K562 (cell line): ENCODE results near the gene SOX21. TPM values are rescaled to one million over a fixed set of nuclear protein-coding genes. Genes with fewer than 3 reads are reported as not detected.

ENCODE experiments used
- ARID1B ChIP-seq: fragments of 450-650 bp; IDR thresholded peaks from 2 replicates; pipeline ENCODE4 v1.6.1; 2016; ENCODE audit warnings: antibody characterized with exemption, mild to moderate bottlenecking, inconsistent platforms
- ATF7 ChIP-seq: fragments of 450-650 bp; IDR thresholded peaks from 2 replicates; pipeline ENCODE4 v1.7.1; 2014; ENCODE audit warnings: mild to moderate bottlenecking, moderate library complexity
- CC2D1A ChIP-seq: fragments of 450-650 bp; IDR thresholded peaks from 2 replicates; pipeline ENCODE4 v1.6.1; 2017; ENCODE audit warnings: mild to moderate bottlenecking
- DACH1 ChIP-seq: fragments of 450-650 bp; IDR thresholded peaks from 2 replicates; pipeline ENCODE4 v1.6.1; 2018; ENCODE audit not compliant: partially characterized antibody
- FOXM1 ChIP-seq, 2 experiments: fragments of 450-650 bp in 1 of 2; sonication (generic) in 1 of 2; formaldehyde crosslinking in 1 of 2; IDR thresholded peaks; 2 replicates each; pipeline versions ENCODE4 v1.6.1 to v1.9.0; 2017 to 2022; ENCODE audit warnings: low read depth in 2 of 2, mild to moderate bottlenecking in 2 of 2, missing genetic modification reagents in 1 of 2, moderate library complexity in 1 of 2
- KDM4B ChIP-seq, 2 experiments: fragments of 450-650 bp in 1 of 2; sonication (generic) in 1 of 2; IDR thresholded peaks; 2 replicates each; pipeline ENCODE4 v1.6.1; 2016 to 2017; ENCODE audit warnings: borderline replicate concordance in 2 of 2, antibody characterized with exemption in 1 of 2, low read depth in 1 of 2, mild to moderate bottlenecking in 1 of 2
- KLF16 ChIP-seq: IDR thresholded peaks from 2 replicates; pipeline ENCODE4 v1.6.1; 2016; ENCODE audit warnings: antibody characterized with exemption
- LCOR ChIP-seq: sonication (generic); formaldehyde crosslinking; IDR thresholded peaks from 2 replicates; pipeline ENCODE4 v1.8.0; 2022; ENCODE audit warnings: mild to moderate bottlenecking, missing genetic modification reagents
- MNT ChIP-seq, 2 experiments: fragments of 450-650 bp; conservative IDR thresholded peaks; 2 replicates each; pipeline ENCODE4 v1.6.1; 2017; ENCODE audit warnings: mild to moderate bottlenecking in 2 of 2, moderate library complexity in 2 of 2
- NR0B1 ChIP-seq: fragments of 450-650 bp; IDR thresholded peaks from one replicate; pipeline ENCODE4 v1.6.1; 2018; ENCODE audit warnings: mild to moderate bottlenecking, moderate library complexity; ENCODE audit not compliant: partially characterized antibody
- POLR2H ChIP-seq: IDR thresholded peaks from 2 replicates; pipeline ENCODE4 v1.6.1; 2016; ENCODE audit warnings: missing genetic modification characterization, low read depth, mild to moderate bottlenecking, control low read depth, missing compliant biosample characterization, moderate library complexity
- POU5F1 ChIP-seq: fragments of 150-350 bp; IDR thresholded peaks from 2 replicates; pipeline ENCODE4 v1.6.1; 2014; ENCODE audit warnings: borderline replicate concordance, low read length, low read depth, mild to moderate bottlenecking; ENCODE audit not compliant: partially characterized antibody
- TARDBP ChIP-seq: fragments of 450-650 bp; IDR thresholded peaks from 2 replicates; pipeline ENCODE4 v1.6.1; 2016
- TCF3 ChIP-seq: sonication (generic); formaldehyde crosslinking; IDR thresholded peaks from 2 replicates; pipeline ENCODE4 v1.4.0; 2020; ENCODE audit warnings: mild to moderate bottlenecking, missing genetic modification reagents
- TCFL5 ChIP-seq: fragments of 250-450 bp; sonication (Bioruptor Pico); conservative IDR thresholded peaks from 2 replicates; pipeline ENCODE4 v1.6.1; 2021; ENCODE audit warnings: mild to moderate bottlenecking, moderate library complexity, matching md5 sums
- TEAD1 ChIP-seq, 2 experiments: fragments of 450-650 bp in 1 of 2; sonication (generic) in 1 of 2; formaldehyde crosslinking; IDR thresholded peaks; 2 replicates each; pipeline versions ENCODE4 v1.4.0 to v1.8.0; 2020 to 2022; ENCODE audit warnings: mild to moderate bottlenecking in 2 of 2, missing genetic modification reagents in 1 of 2
- ZBTB26 ChIP-seq: fragments of 450-650 bp; formaldehyde crosslinking; IDR thresholded peaks from 2 replicates; pipeline ENCODE4 v1.4.0; 2022; ENCODE audit warnings: missing genetic modification characterization
- ZNF12 ChIP-seq: sonication (generic); formaldehyde crosslinking; IDR thresholded peaks from 2 replicates; pipeline ENCODE4 v1.4.0; 2020; ENCODE audit warnings: mild to moderate bottlenecking, missing genetic modification reagents
- ZNF316 ChIP-seq: fragments of 450-650 bp; IDR thresholded peaks from 2 replicates; pipeline ENCODE4 v1.6.1; 2016
- polyA plus RNA-seq, 8 experiments: library from polyadenylated mRNA; depleted of rRNA in 4 of 8; stranded (reverse) in 5 of 8; unstranded in 3 of 8; fragments of >200 nt; fragmentation: Nextera tagmentation in 2 of 8; fragmentation: Illumina TruSeq in 1 of 8; extraction: Ambion mirVana in 2 of 8; extraction: Trizol in 1 of 8; gene quantifications; 2 replicates each; pipeline versions ENCODE4 v1.2.1 to v1.2.3, GENCODE V29; 2011 to 2014; ENCODE audit warnings: inconsistent platforms in 1 of 8, missing spikeins in 1 of 8
- total RNA-seq, 7 experiments: library from RNA; depleted of rRNA in 6 of 7; stranded (reverse); fragments of >200 nt in 6 of 7; fragmentation: Illumina TruSeq in 2 of 7; extraction: Trizol in 2 of 7; gene quantifications; 2 replicates each; pipeline versions ENCODE4 v1.2.1 to v1.2.3, GENCODE V29; 2011 to 2021; ENCODE audit warnings: low replicate concordance in 1 of 7
- TF ChIP-seq, protein P1 (sequence below): fragments of 450-650 bp; IDR thresholded peaks from 2 replicates; pipeline ENCODE4 v1.6.1; 2016; ENCODE audit warnings: mild to moderate bottlenecking

SOX21 gene
- total and polyA plus RNA-seq, 9 of the 15 experiments (the other 6 are each of a cell fraction or from before 2014, with no cell fraction given), result 0.07 TPM; not detected in 8

GRCh38 chr13:94662274-94662945, 49.9 kb downstream of the SOX21 start (continued):
- TF ChIP-seq MNT (conservative IDR thresholded peaks at IDR 0.05) (peak in 1 of 2 experiments; percentile 48; a peak in 2 of 4 replicates), ARID1B (peak; percentile 97), POLR2H (tag) (peak; percentile 39; the same call in 1 of the 2 replicates), TCF3 (CRISPR knock-in tag) (peak; percentile 91), ATF7 (peak; percentile 48; the same call in 1 of the 2 replicates), FOXM1 (IDR thresholded peaks at IDR 0.05; ENCODE audit: low read depth) (peak; percentile 68; the same call in 1 of the 2 replicates), FOXM1 (CRISPR knock-in tag; IDR thresholded peaks at IDR 0.05; ENCODE audit: low read depth) (no peak), TARDBP (no peak), POU5F1 (no peak), TCFL5 (no peak), CC2D1A (peak; percentile 67; the same call in 1 of the 2 replicates), NR0B1 (no peak), ZNF316 (0 out of 2 replicates have a peak, but pooled peaks have one; percentile 14), TEAD1 (CRISPR knock-in tag; IDR thresholded peaks at IDR 0.05) (peak; percentile 70 to 77; a peak in 3 of 4 replicates), LCOR (CRISPR knock-in tag) (0 out of 2 replicates have a peak, but pooled peaks have one; percentile 20), KDM4B (IDR thresholded peaks at IDR 0.05; ENCODE audit: borderline replicate concordance in 2 of 2, low read depth in 1 of 2) (no peak), DACH1 (peak; percentile 64), ZNF12 (CRISPR knock-in tag) (no peak), KLF16 (peak; percentile 64), ZBTB26 (CRISPR knock-in tag) (no peak)
- TF ChIP-seq, protein P1, sequence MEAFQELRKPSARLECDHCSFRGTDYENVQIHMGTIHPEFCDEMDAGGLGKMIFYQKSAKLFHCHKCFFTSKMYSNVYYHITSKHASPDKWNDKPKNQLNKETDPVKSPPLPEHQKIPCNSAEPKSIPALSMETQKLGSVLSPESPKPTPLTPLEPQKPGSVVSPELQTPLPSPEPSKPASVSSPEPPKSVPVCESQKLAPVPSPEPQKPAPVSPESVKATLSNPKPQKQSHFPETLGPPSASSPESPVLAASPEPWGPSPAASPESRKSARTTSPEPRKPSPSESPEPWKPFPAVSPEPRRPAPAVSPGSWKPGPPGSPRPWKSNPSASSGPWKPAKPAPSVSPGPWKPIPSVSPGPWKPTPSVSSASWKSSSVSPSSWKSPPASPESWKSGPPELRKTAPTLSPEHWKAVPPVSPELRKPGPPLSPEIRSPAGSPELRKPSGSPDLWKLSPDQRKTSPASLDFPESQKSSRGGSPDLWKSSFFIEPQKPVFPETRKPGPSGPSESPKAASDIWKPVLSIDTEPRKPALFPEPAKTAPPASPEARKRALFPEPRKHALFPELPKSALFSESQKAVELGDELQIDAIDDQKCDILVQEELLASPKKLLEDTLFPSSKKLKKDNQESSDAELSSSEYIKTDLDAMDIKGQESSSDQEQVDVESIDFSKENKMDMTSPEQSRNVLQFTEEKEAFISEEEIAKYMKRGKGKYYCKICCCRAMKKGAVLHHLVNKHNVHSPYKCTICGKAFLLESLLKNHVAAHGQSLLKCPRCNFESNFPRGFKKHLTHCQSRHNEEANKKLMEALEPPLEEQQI, result peak; percentile 73
